ENCODE results near the gene ARSG. TPM values are rescaled to one million over a fixed set of nuclear protein-coding genes. Genes with fewer than 3 reads are reported as not detected.

The ARSG gene
- total and polyA plus RNA-seq, 2 of the 13 experiments (the other 11 are each of a cell fraction or from before 2014, with no cell fraction given): 3.7 to 15.2 TPM

- no peak for TF ChIP-seq HMGXB3 (CRISPR knock-in tag; IDR thresholded peaks at IDR 0.05; ENCODE audit: borderline replicate concordance)
- TF ChIP-seq NFYC (CRISPR knock-in tag; IDR thresholded peaks at IDR 0.05): no peak
- no peak for TF ChIP-seq MTF2 (CRISPR knock-in tag; IDR thresholded peaks at IDR 0.05; ENCODE audit: borderline replicate concordance)
- no peak for TF ChIP-seq ZNF850 (CRISPR knock-in tag; conservative IDR thresholded peaks at IDR 0.05)
- TF ChIP-seq SALL1 (CRISPR knock-in tag; IDR thresholded peaks at IDR 0.05): peak; percentile 45
- TF ChIP-seq, protein P1, sequence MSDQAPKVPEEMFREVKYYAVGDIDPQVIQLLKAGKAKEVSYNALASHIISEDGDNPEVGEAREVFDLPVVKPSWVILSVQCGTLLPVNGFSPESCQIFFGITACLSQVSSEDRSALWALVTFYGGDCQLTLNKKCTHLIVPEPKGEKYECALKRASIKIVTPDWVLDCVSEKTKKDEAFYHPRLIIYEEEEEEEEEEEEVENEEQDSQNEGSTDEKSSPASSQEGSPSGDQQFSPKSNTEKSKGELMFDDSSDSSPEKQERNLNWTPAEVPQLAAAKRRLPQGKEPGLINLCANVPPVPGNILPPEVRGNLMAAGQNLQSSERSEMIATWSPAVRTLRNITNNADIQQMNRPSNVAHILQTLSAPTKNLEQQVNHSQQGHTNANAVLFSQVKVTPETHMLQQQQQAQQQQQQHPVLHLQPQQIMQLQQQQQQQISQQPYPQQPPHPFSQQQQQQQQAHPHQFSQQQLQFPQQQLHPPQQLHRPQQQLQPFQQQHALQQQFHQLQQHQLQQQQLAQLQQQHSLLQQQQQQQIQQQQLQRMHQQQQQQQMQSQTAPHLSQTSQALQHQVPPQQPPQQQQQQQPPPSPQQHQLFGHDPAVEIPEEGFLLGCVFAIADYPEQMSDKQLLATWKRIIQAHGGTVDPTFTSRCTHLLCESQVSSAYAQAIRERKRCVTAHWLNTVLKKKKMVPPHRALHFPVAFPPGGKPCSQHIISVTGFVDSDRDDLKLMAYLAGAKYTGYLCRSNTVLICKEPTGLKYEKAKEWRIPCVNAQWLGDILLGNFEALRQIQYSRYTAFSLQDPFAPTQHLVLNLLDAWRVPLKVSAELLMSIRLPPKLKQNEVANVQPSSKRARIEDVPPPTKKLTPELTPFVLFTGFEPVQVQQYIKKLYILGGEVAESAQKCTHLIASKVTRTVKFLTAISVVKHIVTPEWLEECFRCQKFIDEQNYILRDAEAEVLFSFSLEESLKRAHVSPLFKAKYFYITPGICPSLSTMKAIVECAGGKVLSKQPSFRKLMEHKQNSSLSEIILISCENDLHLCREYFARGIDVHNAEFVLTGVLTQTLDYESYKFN (CRISPR knock-in tag; conservative IDR thresholded peaks at IDR 0.05): peak; percentile 49
- TF ChIP-seq RXRB (CRISPR knock-in tag; IDR thresholded peaks at IDR 0.05; ENCODE audit: borderline replicate concordance): no peak
- no peak for TF ChIP-seq IRF2 (CRISPR knock-in tag; IDR thresholded peaks at IDR 0.05)
- TF ChIP-seq MAFG (CRISPR knock-in tag; IDR thresholded peaks at IDR 0.05): no peak
- no peak for TF ChIP-seq TBX3 (IDR thresholded peaks at IDR 0.05; ENCODE audit: borderline replicate concordance)
- no peak for TF ChIP-seq SNRNP70 (IDR thresholded peaks at IDR 0.05; ENCODE audit: low read depth, low read length)
- TF ChIP-seq PAX8 (CRISPR knock-in tag; IDR thresholded peaks at IDR 0.05; ENCODE audit: borderline replicate concordance): no peak
- TF ChIP-seq FUBP1 (CRISPR knock-in tag; IDR thresholded peaks at IDR 0.05; ENCODE audit: borderline replicate concordance): no peak
- TF ChIP-seq ZZZ3 (CRISPR knock-in tag; IDR thresholded peaks at IDR 0.05; ENCODE audit: borderline replicate concordance): no peak
- TF ChIP-seq CEBPG (CRISPR knock-in tag; IDR thresholded peaks at IDR 0.05): no peak
- TF ChIP-seq ZNF674 (CRISPR knock-in tag; IDR thresholded peaks at IDR 0.05; ENCODE audit: low read depth): no peak
- no peak for TF ChIP-seq ZNF724P (CRISPR knock-in tag; IDR thresholded peaks at IDR 0.05; ENCODE audit: borderline replicate concordance)
- TF ChIP-seq, protein P2, sequence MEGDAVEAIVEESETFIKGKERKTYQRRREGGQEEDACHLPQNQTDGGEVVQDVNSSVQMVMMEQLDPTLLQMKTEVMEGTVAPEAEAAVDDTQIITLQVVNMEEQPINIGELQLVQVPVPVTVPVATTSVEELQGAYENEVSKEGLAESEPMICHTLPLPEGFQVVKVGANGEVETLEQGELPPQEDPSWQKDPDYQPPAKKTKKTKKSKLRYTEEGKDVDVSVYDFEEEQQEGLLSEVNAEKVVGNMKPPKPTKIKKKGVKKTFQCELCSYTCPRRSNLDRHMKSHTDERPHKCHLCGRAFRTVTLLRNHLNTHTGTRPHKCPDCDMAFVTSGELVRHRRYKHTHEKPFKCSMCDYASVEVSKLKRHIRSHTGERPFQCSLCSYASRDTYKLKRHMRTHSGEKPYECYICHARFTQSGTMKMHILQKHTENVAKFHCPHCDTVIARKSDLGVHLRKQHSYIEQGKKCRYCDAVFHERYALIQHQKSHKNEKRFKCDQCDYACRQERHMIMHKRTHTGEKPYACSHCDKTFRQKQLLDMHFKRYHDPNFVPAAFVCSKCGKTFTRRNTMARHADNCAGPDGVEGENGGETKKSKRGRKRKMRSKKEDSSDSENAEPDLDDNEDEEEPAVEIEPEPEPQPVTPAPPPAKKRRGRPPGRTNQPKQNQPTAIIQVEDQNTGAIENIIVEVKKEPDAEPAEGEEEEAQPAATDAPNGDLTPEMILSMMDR (CRISPR knock-in tag; IDR thresholded peaks at IDR 0.05): 0 out of 2 replicates have a peak, but pooled peaks have one; percentile 23
Observed at GRCh38 chr17:68255731-68256538, 35.4 kb upstream of the ARSG start (continued).
